ENCODE results near the gene TAPT1.

GRCh38 chr4:16204505-16204904, 21.8 kb downstream of the TAPT1 start:
- TF ChIP-seq CTCF (conservative IDR thresholded peaks at IDR 0.05; ENCODE audit: low read depth in 2 of 2) (no peak), EZH2phosphoT487 (IDR thresholded peaks at IDR 0.05; ENCODE audit: unreplicated experiment) (no peak)

All from GM23338 (cell line).